GM12865 (cell line): ENCODE measurements around the gene C3orf70.

ENCODE experiments used
- DNase-seq: peaks from one replicate; pipeline ENCODE4 v3.0.0; 2010; ENCODE audit warnings: low read depth
- H3K4me3 ChIP-seq: 2 replicates; pipeline ENCODE4 v1.5.1; 2011; ENCODE audit warnings: mild to moderate bottlenecking, low read depth, low read length, control low read depth
- TF ChIP-seq, protein P1 (sequence below): IDR thresholded peaks from 2 replicates; pipeline ENCODE4 v1.5.1; 2011; ENCODE audit warnings: low read length, control low read depth, low read depth, inconsistent platforms; ENCODE audit not compliant: insufficient read depth; ENCODE audit errors: missing control alignments

The C3orf70 gene

DNA sequence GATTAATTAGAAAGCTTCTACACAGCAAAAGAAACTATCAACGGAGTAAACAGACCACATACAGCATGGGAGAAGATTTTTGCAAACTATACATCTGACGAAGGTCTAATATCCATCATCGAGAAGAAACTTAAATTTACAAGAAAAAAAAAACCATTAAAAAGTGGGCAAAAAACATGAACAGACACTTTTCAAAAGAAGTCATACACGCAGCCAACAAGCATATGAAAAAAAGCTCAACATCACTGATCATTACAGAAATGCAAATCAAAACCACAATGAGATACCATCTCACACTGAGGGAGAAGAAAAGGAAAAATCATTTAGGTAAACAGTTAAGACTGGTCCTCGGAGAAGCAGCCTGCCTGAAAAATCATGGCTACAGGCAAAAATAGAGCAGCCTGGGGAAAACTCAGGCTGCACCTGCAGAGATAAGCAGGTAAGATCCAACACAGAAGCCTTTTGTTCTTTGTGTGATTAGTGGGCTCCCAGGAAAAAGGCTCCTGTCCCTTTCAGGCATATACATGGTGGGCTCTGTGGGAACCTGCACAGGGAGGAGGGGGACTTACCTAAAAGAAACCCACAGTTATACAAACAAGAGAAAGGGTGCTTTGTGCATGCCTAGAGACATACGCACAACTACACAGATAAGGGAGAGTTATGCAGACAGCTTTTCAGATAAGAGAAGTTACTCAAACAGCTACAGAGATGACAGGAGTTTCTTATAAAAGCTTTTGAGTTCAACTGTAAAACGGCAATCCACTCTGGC, 49.3 kb downstream of the C3orf70 start:
- no peak overlapping the region for H3K4me3 ChIP-seq
- TF ChIP-seq, protein P1, sequence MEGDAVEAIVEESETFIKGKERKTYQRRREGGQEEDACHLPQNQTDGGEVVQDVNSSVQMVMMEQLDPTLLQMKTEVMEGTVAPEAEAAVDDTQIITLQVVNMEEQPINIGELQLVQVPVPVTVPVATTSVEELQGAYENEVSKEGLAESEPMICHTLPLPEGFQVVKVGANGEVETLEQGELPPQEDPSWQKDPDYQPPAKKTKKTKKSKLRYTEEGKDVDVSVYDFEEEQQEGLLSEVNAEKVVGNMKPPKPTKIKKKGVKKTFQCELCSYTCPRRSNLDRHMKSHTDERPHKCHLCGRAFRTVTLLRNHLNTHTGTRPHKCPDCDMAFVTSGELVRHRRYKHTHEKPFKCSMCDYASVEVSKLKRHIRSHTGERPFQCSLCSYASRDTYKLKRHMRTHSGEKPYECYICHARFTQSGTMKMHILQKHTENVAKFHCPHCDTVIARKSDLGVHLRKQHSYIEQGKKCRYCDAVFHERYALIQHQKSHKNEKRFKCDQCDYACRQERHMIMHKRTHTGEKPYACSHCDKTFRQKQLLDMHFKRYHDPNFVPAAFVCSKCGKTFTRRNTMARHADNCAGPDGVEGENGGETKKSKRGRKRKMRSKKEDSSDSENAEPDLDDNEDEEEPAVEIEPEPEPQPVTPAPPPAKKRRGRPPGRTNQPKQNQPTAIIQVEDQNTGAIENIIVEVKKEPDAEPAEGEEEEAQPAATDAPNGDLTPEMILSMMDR = no peak
- no peak for DNase-seq

- no peak overlapping the region for H3K4me3 ChIP-seq
- no peak for DNase-seq
- TF ChIP-seq, protein P1 = no peak
Measured at GRCh38 chr3:185094697-185095096, 58.2 kb downstream of the C3orf70 start.

GRCh38 chr3:185093116-185093515, 59.7 kb downstream of the C3orf70 start:
- TF ChIP-seq, protein P1 = no peak
- H3K4me3 ChIP-seq = no peak overlapping the region
- DNase-seq = no peak

GRCh38 chr3:185090811-185091210, 62.0 kb downstream of the C3orf70 start:
- no peak overlapping the region for H3K4me3 ChIP-seq
- TF ChIP-seq, protein P1 = no peak
- no peak for DNase-seq

GRCh38 chr3:185089751-185090150, 63.1 kb downstream of the C3orf70 start:
- no peak for DNase-seq
- no peak overlapping the region for H3K4me3 ChIP-seq
- TF ChIP-seq, protein P1 = no peak

DNA sequence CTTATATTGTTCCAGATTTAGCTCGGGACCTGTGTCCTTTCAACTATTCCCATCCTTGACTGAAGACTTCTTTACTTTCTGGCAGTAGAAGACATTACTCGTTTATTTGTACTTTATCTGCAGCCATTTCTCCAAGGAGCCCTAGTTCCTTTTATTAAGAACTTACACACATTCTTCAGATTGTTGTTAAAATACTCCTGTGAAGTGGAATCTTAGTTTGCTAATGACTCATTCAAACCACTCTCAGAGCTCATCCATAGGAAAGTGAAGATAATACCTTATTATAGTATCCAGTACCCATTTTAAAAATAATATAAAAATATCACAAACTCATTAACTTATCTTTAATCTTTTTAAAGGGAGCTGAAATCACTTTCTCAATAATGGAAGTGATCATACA, 63.5 kb downstream of the C3orf70 start:
- TF ChIP-seq, protein P1 = no peak
- no peak overlapping the region for H3K4me3 ChIP-seq
- DNase-seq = no peak

GRCh38 chr3:185087419-185087818, 65.4 kb downstream of the C3orf70 start:
- no peak overlapping the region for H3K4me3 ChIP-seq
- DNase-seq = no peak
- TF ChIP-seq, protein P1 = no peak
